Central memory CD4-positive, alpha-beta T cell (primary cell): ENCODE data around the gene CISD2.
"Not testable (repeated sequence)": the region's sequence is repeated elsewhere in the genome, so short reads cannot be mapped to it uniquely, and the experiment has no call there.

Experiments
- DNase-seq: peaks from one replicate; pipeline ENCODE4 v3.0.0; 2022

The CISD2 gene

GRCh38 chr4:102850370-102850769, 18.4 kb upstream of the CISD2 start:
- no peak for DNase-seq

GRCh38 chr4:102858828-102859464, 9.8 kb upstream of the CISD2 start:
- DNase-seq = no peak

- DNase-seq = no peak
Observed at GRCh38 chr4:102860611-102861324, 8.0 kb upstream of the CISD2 start.

GRCh38 chr4:102862016-102862415, 6.8 kb upstream of the CISD2 start:
- DNase-seq = no peak

GRCh38 chr4:102862747-102863146, 6.0 kb upstream of the CISD2 start:
- no peak for DNase-seq

- DNase-seq = not testable (repeated sequence)
Observed at GRCh38 chr4:102865327-102865726, 3.5 kb upstream of the CISD2 start.

GRCh38 chr4:102867278-102868152, 1.3 kb upstream of the CISD2 start:
- DNase-seq = no peak

GRCh38 chr4:102868153-102868780, 525 bp upstream of the CISD2 start:
- no peak for DNase-seq

- DNase-seq = no peak
Observed at GRCh38 chr4:102869569-102870197, 891 bp downstream of the CISD2 start.

GRCh38 chr4:102871772-102872171, 3.0 kb downstream of the CISD2 start:
- DNase-seq = no peak

GRCh38 chr4:102877477-102878106, 8.8 kb downstream of the CISD2 start:
- DNase-seq = not testable (repeated sequence)

- not testable (repeated sequence) for DNase-seq
Observed at GRCh38 chr4:102878349-102878748, 9.6 kb downstream of the CISD2 start.

GRCh38 chr4:102878901-102879300, 10.1 kb downstream of the CISD2 start:
- no peak for DNase-seq

- DNase-seq = no peak
Observed at GRCh38 chr4:102881343-102881742, 12.6 kb downstream of the CISD2 start.

GRCh38 chr4:102883278-102883677, 14.5 kb downstream of the CISD2 start:
- no peak for DNase-seq

GRCh38 chr4:102888570-102888969, 19.8 kb downstream of the CISD2 start:
- not testable (repeated sequence) for DNase-seq

- not testable (repeated sequence) for DNase-seq
Observed at GRCh38 chr4:102889866-102890265, 21.1 kb downstream of the CISD2 start.

- not testable (repeated sequence) for DNase-seq
Observed at GRCh38 chr4:102896547-102896946, 27.8 kb downstream of the CISD2 start.

- DNase-seq = not testable (repeated sequence)
Observed at GRCh38 chr4:102897610-102898009, 28.8 kb downstream of the CISD2 start.

GRCh38 chr4:102901804-102902203, 33.0 kb downstream of the CISD2 start:
- no peak for DNase-seq

GRCh38 chr4:102918859-102919258, 50.1 kb downstream of the CISD2 start:
- no peak for DNase-seq

- not testable (repeated sequence) for DNase-seq
Observed at GRCh38 chr4:102919697-102920096, 50.9 kb downstream of the CISD2 start.
